Posterior vena cava (tissue), 2 donors: ENCODE measurements around the gene GULP1. TPM values are rescaled to one million over a fixed set of nuclear protein-coding genes. Genes with fewer than 3 reads are reported as not detected.

ENCODE experiments used
- microRNA-seq, 2 donors: library from miRNA; unstranded; fragments of <30 nt; microRNA quantifications; one replicate each; pipeline ENCODE4 v1.2.0, GENCODE V29; 2020 to 2021; ENCODE audit warnings: borderline microRNAs expressed in 2 of 2
- total RNA-seq, 2 donors: library from RNA; stranded (reverse); fragmentation: NEBNext Ultra II Directional; extraction: Animal tissue kit (Norgen Biotek cat#: 25700); gene quantifications; one replicate each; pipeline ENCODE4 v1.2.1, GENCODE V29; 2021
- donor health status: DM: yes; HTN: yes; CAD: no.
- donor health status: DM: yes; HTN: yes; CAD: no.

Gene GULP1
- total RNA-seq, 2 donors from 2014 or later = 25.9 to 63.2 TPM

Small RNA genes within 50 kb of the gene (microRNA-seq; reads per million reads assigned to microRNA genes)
- 0 reads per million in 2 donors for gene MIR561
